Measurements from ENCODE around the gene SDK1. TPM values are rescaled to one million over a fixed set of nuclear protein-coding genes. Genes with fewer than 3 reads are reported as not detected.
A peak's percentile ranks its signal among the peaks of the same experiment; 100 is the strongest.

Gene SDK1
- total RNA-seq, 1 experiment from 2014 or later, result 7.1 TPM

GRCh38 chr7:3670898-3671297, 369.8 kb downstream of the SDK1 start:
- Histone ChIP-seq H3K9me3 (no peaks in the 10 kb centered on the region), H3K36me3 (ENCODE audit: control insufficient read depth, insufficient read depth, low read length) (no peaks in the 10 kb centered on the region), H3K27me3 (replicated peaks; ENCODE audit: control insufficient read depth, insufficient read depth, low read length) (no peaks in the 10 kb centered on the region), H3K4me1 (no peaks in the 10 kb centered on the region), H3K4me3 (ENCODE audit: low read depth, low read length) (no peak overlapping the region)
- Mint-ChIP-seq H3K4me1 (ENCODE audit: low read depth, unreplicated experiment) (no peaks in the 10 kb centered on the region), H3K9me3 (ENCODE audit: unreplicated experiment) (no peaks in the 10 kb centered on the region), H3K36me3 (ENCODE audit: insufficient read depth, unreplicated experiment) (no peaks in the 10 kb centered on the region), H3K27ac (ENCODE audit: unreplicated experiment) (no peak overlapping the region), H3K4me3 (ENCODE audit: unreplicated experiment) (no peak overlapping the region), H3K27me3 (ENCODE audit: insufficient read depth, unreplicated experiment) (peaks cover 2% of the 10 kb centered on the region)
- intact Hi-C loops (cut with micrococcal nuclease; ENCODE audit: unreplicated experiment), result no loop called here
- ChIA-PET CTCF (no interaction called here), POLR2A (no interaction called here)
- no peak for DNase-seq
- BruUV-seq (replicated peaks), result no TSS peak
- TF ChIP-seq, protein P1, sequence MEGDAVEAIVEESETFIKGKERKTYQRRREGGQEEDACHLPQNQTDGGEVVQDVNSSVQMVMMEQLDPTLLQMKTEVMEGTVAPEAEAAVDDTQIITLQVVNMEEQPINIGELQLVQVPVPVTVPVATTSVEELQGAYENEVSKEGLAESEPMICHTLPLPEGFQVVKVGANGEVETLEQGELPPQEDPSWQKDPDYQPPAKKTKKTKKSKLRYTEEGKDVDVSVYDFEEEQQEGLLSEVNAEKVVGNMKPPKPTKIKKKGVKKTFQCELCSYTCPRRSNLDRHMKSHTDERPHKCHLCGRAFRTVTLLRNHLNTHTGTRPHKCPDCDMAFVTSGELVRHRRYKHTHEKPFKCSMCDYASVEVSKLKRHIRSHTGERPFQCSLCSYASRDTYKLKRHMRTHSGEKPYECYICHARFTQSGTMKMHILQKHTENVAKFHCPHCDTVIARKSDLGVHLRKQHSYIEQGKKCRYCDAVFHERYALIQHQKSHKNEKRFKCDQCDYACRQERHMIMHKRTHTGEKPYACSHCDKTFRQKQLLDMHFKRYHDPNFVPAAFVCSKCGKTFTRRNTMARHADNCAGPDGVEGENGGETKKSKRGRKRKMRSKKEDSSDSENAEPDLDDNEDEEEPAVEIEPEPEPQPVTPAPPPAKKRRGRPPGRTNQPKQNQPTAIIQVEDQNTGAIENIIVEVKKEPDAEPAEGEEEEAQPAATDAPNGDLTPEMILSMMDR (IDR thresholded peaks at IDR 0.05; ENCODE audit: insufficient read depth in 1 of 2, low read depth in 1 of 2, low read length in 1 of 2, severe bottlenecking in 1 of 2, unreplicated experiment in 1 of 2), result no peak

- no peaks in the 10 kb centered on the region for H3K27me3 ChIP-seq (replicated peaks; ENCODE audit: control insufficient read depth, insufficient read depth, low read length)
- no peaks in the 10 kb centered on the region for H3K4me1 ChIP-seq
- POLR2A ChIA-PET, result no interaction called here
- CTCF ChIA-PET, result interaction anchor here (0.6 to 1.0 kb wide), 2 partner anchors 29 to 153 kb away, joined by 3 read pairs; no protein-coding TSS in a partner anchor
- H3K36me3 Mint-ChIP-seq (ENCODE audit: insufficient read depth, unreplicated experiment), result no peaks in the 10 kb centered on the region
- no peaks in the 10 kb centered on the region for H3K36me3 ChIP-seq (ENCODE audit: control insufficient read depth, insufficient read depth, low read length)
- no peaks in the 10 kb centered on the region for H3K9me3 ChIP-seq
- DNase-seq, result peak; percentile 47 to 50
- H3K4me3 Mint-ChIP-seq (ENCODE audit: unreplicated experiment), result no peak overlapping the region
- no TSS peak for BruUV-seq (replicated peaks)
- H3K27me3 Mint-ChIP-seq (ENCODE audit: insufficient read depth, unreplicated experiment), result no peaks in the 10 kb centered on the region
- TF ChIP-seq, protein P1 (IDR thresholded peaks at IDR 0.05; ENCODE audit: insufficient read depth in 1 of 2, low read depth in 1 of 2, low read length in 1 of 2, severe bottlenecking in 1 of 2, unreplicated experiment in 1 of 2), result peak; percentile 18 to 35
- intact Hi-C loops (cut with micrococcal nuclease; ENCODE audit: unreplicated experiment), result no loop called here
- H3K9me3 Mint-ChIP-seq (ENCODE audit: unreplicated experiment), result no peaks in the 10 kb centered on the region
- no peak overlapping the region for H3K4me3 ChIP-seq (ENCODE audit: low read depth, low read length)
- H3K4me1 Mint-ChIP-seq (ENCODE audit: low read depth, unreplicated experiment), result no peaks in the 10 kb centered on the region
- no peak overlapping the region for H3K27ac Mint-ChIP-seq (ENCODE audit: unreplicated experiment)
Observed at GRCh38 chr7:3673524-3673923, 372.5 kb downstream of the SDK1 start.

GRCh38 chr7:3678314-3678810, 377.3 kb downstream of the SDK1 start:
- ChIA-PET POLR2A (no interaction called here), CTCF (no interaction called here)
- no peaks in the 10 kb centered on the region for H3K36me3 ChIP-seq (ENCODE audit: control insufficient read depth, insufficient read depth, low read length)
- Mint-ChIP-seq H3K36me3 (ENCODE audit: insufficient read depth, unreplicated experiment) (no peaks in the 10 kb centered on the region), H3K4me1 (ENCODE audit: low read depth, unreplicated experiment) (no peaks in the 10 kb centered on the region), H3K27ac (ENCODE audit: unreplicated experiment) (no peak overlapping the region), H3K9me3 (ENCODE audit: unreplicated experiment) (no peaks in the 10 kb centered on the region), H3K4me3 (ENCODE audit: unreplicated experiment) (no peak overlapping the region), H3K27me3 (ENCODE audit: insufficient read depth, unreplicated experiment) (no peaks in the 10 kb centered on the region)
- no peaks in the 10 kb centered on the region; the same call in 1 of the 2 replicates for H3K4me1 ChIP-seq
- intact Hi-C loops (cut with micrococcal nuclease; ENCODE audit: unreplicated experiment), result no loop called here
- no peak overlapping the region for H3K4me3 ChIP-seq (ENCODE audit: low read depth, low read length)
- TF ChIP-seq, protein P1 (IDR thresholded peaks at IDR 0.05; ENCODE audit: insufficient read depth in 1 of 2, low read depth in 1 of 2, low read length in 1 of 2, severe bottlenecking in 1 of 2, unreplicated experiment in 1 of 2), result no peak
- no peaks in the 10 kb centered on the region for H3K27me3 ChIP-seq (replicated peaks; ENCODE audit: control insufficient read depth, insufficient read depth, low read length)
- BruUV-seq (replicated peaks), result no TSS peak
- no peaks in the 10 kb centered on the region for H3K9me3 ChIP-seq
- DNase-seq, result no peak

Measured in Caco-2 (cell line).